Activated T-helper 1 cell treated with anti-CD3 and anti-CD28 coated beads, Interleukin-2, amount 50 U/mL, for 16 hours (primary cell): Measurements from ENCODE around the gene CCDC142.

Experiments used
- DNase-seq, 2 donors: peaks; one replicate each; pipeline ENCODE4 v3.0.0-alpha.2; 2020; ENCODE audit warnings: low read depth in 1 of 2, low spot score in 1 of 2

Gene CCDC142

GRCh38 chr2:74514368-74515270, 31.8 kb upstream of the CCDC142 start, which contains the start of gene TLX2:
Gene TLX2, plus strand, starts transcription at chr2:74514450. Its CDS starts 357 bp downstream, at chr2:74514807.
- DNase-seq: no peak

- no peak for DNase-seq
These were observed 31.0 kb upstream of the CCDC142 start for GRCh38 chr2:74513605-74514367.

DNA sequence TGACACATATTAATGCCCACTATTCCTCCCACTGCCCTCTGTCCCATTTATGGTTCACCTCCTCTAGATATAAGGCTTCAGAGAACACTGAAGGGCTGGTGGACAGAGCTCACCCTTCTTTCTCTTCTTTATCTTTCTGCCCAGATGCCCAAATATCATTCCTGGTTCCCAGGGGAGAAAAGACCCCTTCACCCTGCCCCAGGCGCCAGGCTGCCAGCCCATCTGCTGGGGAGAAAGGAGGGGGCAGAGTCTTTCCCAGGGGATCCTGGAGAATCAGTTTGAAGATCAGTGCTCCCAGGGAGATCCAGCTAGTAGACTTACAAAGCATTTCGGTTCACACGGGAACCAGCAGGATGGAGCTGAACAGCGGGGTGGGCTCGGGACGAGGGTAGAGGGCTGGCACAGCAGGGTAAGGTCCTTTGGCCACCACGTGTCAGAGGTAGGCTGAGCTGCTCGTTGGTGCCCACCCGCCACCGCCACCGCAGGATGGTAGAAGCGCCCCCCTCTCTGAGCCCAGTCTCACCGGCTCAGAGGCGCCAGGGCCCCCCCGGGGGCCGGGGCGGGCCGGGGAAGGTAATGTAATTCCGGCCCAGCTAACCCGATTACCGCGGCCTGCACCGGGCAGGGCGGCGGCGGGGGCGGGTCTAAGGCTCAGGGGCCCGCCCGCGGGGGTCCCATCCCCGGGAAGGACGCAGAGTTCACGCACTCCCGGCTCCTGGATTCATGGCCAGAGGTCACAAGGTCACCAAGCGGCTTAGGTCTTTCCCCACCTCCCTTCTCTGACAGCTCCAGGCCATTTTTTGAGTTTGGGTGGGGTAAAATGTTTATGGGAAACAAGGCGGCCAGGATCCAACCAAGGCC, 30.2 kb upstream of the CCDC142 start:
- DNase-seq: no peak

- no peak for DNase-seq
These were observed 28.5 kb upstream of the CCDC142 start for GRCh38 chr2:74511104-74511989.

DNA sequence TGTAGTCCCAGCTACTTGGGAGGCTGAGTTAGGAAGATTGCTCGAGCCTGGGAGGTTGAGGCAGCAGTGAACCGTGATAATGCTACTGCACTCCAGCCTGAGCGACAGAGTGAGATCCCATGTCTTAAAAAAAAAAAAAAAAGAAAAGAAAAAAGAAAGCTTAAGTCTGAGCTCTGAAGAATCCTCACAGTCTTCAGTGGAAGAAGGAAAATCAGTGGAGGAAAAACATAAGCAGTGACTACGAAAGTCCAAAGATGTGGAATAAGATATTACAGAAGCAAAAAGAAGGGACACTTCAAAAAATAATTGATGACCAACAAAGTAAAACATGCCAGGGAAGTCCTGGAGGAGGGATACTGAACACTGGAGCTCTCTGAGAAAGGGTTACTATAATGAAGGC, 27.5 kb upstream of the CCDC142 start:
- DNase-seq: no peak

DNA sequence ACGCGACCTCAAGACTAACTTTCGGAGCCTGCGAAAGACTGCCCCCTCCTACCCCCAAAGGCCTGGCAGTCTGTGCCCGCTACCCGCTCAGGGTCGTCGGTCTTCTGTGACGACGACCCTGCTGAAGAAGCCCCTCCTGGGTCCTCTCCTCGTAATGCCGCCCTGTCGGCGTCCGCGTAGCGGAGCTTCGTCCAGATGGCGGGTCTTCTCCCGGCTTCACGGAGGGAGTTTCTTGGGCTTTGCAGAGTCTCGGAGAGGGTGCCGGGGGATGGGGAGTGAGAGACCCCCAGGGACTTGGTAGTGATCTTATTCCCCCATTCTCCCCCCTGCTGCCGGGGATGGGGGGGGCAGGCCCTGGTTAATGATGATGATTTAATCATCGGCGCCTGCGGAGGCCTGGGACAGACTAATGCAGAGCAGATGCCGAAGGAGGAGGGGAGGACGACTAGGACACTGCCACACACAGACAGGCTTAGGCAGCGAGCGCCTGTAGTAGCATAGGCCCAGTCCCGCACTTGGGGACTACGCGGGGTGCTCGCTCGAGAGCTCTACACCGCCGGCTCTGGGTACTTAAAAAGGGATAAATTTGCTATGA, 25.2 kb upstream of the CCDC142 start:
- DNase-seq: no peak

DNA sequence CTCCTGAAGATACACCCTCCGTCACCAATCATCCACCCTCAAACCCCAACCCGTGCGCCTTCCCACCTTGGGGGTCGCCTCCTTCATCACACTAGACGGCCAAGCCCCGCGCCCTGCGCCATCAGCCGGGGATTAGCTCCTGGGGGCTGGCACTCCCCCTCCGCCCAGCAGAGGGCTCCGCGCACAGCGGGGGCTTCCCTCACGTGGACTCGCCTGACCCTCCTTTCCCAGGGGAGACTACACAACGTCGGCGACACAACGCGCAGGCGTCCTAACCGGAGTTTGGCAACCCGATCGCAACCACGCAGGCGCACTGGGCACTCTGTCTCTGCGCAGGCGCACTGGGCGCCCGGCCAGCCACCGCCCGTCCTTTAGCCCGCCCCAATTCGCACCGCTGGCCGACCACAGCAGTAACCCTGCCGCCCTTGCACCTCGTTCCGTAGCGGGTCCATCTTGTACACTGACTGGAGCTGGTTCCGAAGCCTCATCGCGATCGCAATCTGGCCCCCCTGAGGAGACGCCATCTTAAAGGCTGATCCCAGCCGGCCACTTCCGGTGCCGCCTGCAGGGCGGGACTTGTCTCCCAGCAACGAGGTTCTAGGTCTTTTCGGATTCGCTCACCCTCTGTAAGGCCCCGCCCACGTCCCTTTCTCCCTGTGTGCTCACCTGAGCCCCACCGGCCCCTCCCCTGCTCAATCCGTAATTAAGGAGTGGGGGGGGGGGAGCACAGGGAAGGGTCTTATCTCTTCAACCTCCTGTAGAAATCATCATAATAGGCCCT, 24.5 kb upstream of the CCDC142 start, which contains the start of gene PCGF1:
PCGF1 (minus strand) TSS at position 551 of the 781 bp plus-strand sequence; CDS start at position 524, 27 bp downstream.
- DNase-seq: peak; percentile 95 to 98

DNA sequence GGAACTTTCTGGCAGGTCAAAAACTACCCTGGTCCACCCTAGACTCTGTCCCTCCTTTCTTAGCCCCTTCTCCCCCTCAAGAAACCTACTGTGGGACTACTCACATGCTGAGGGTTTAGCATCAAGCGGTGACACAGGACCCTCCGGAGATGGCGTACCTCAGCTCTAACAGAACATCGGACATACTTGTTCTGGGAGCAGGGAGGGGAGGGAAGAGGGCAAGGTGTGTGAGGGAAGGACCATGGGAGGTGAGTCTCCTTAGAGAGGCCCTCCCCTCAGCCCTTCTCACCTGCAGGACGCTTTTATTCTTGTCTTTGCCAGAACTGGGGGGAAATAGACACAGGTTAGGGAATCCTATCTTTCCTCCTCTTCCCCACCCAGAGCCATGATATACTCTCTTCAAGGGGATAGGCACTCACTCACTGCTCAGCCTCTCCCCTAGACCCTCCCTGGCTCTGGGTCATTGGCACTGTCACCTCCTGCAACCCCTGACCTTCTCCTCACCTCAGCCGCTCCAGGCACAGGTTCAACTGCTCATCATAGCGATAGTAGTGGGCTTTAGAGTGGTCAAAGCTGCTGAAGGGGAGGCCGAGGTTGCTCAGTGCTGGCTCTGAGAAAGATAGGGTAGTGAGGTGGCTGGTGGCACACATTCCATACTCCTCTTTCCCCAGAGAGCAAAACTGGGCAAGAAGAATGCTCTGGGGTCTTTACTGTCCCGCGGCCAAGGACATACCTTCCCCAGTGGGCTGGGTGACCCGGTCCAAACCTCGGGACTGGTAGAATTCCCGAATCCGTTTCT, 22.8 kb upstream of the CCDC142 start:
- no peak for DNase-seq

- DNase-seq: no peak
These were observed 21.8 kb upstream of the CCDC142 start for GRCh38 chr2:74504591-74504990.

- no peak for DNase-seq
These were observed 21.0 kb upstream of the CCDC142 start for GRCh38 chr2:74503506-74504475.

- no peak for DNase-seq
These were observed 20.1 kb upstream of the CCDC142 start for GRCh38 chr2:74502720-74503505.

GRCh38 chr2:74502147-74502719, 19.4 kb upstream of the CCDC142 start:
- DNase-seq: no peak

GRCh38 chr2:74501335-74502071, 18.7 kb upstream of the CCDC142 start:
- DNase-seq: no peak

DNA sequence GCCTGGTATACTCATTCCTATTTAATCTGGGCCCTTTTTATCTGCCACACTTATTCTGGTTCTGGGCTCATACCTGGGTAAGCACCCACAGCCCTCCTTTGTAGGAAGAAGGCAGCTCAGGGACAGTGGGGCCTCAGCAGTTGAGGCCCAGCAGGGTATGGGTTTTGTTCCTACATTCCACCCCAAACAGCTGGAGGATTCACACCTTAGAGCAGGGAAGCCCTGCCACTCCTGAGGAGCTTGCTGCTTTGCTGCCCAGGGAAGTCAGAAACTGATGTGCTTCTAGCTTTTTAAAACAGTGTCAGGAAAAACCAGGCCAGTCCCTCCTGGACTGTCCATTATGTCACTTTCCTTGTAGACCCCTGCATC, 17.8 kb upstream of the CCDC142 start:
- no peak for DNase-seq

GRCh38 chr2:74499940-74500577, 17.3 kb upstream of the CCDC142 start:
- no peak for DNase-seq
